Karpas-422 (cell line): ENCODE measurements around the gene AQP6. TPM values are rescaled to one million over a fixed set of nuclear protein-coding genes. Genes with fewer than 3 reads are reported as not detected.
A peak's percentile ranks its signal among the peaks of the same experiment; 100 is the strongest.

Experiments
- DNase-seq: peaks from one replicate; pipeline ENCODE4 v3.0.0-alpha.2; 2015
- H2AFZ ChIP-seq: fragments of 200-600 bp; sonication (generic); 2 replicates; pipeline ENCODE4 v1.6.1; 2014; ENCODE audit warnings: antibody characterized with exemption, low read length, mixed read lengths
- H3K27ac ChIP-seq: fragments of 200-600 bp; sonication (generic); 2 replicates; pipeline ENCODE4 v1.5.1; 2014; ENCODE audit warnings: mild to moderate bottlenecking, low read length, moderate library complexity
- H3K27me3 ChIP-seq: fragments of 200-600 bp; sonication (generic); 2 replicates; pipeline ENCODE4 v1.6.1; 2014; ENCODE audit warnings: low read length, mixed read lengths
- H3K36me3 ChIP-seq: fragments of 200-600 bp; sonication (generic); 2 replicates; pipeline ENCODE4 v1.6.1; 2014; ENCODE audit warnings: low read length, mixed read lengths; ENCODE audit not compliant: insufficient read depth
- H3K4me1 ChIP-seq: fragments of 200-600 bp; sonication (generic); 2 replicates; pipeline ENCODE4 v1.6.1; 2014; ENCODE audit warnings: mild to moderate bottlenecking, low read length, mixed read lengths
- H3K4me2 ChIP-seq: fragments of 200-600 bp; sonication (generic); 2 replicates; pipeline ENCODE4 v1.6.1; 2014; ENCODE audit warnings: low read length, low read depth, mild to moderate bottlenecking; ENCODE audit not compliant: poor library complexity, severe bottlenecking
- H3K4me3 ChIP-seq: fragments of 200-600 bp; sonication (generic); 2 replicates; pipeline ENCODE4 v1.5.1; 2014; ENCODE audit warnings: mild to moderate bottlenecking, antibody characterized with exemption, low read length, mixed read lengths
- H3K79me2 ChIP-seq: fragments of 200-600 bp; sonication (generic); 2 replicates; pipeline ENCODE4 v1.6.1; 2014; ENCODE audit warnings: mild to moderate bottlenecking, low read length, mixed read lengths
- H3K9ac ChIP-seq: fragments of 200-600 bp; sonication (generic); 2 replicates; pipeline ENCODE4 v1.6.0; 2014; ENCODE audit warnings: low read length
- H3K9me2 ChIP-seq: fragments of 200-600 bp; sonication (generic), shearing (Covaris generic); replicated peaks from 2 replicates; pipeline ENCODE4 v1.6.0; 2014; ENCODE audit warnings: mild to moderate bottlenecking, low read length, moderate library complexity; ENCODE audit not compliant: insufficient read depth
- H3K9me3 ChIP-seq: fragments of 300-700, 200-600 bp; sonication (generic); 2 replicates; pipeline ENCODE4 v1.6.1; 2014; ENCODE audit warnings: low read length, mixed read lengths
- H4K20me1 ChIP-seq: fragments of 200-600 bp; sonication (generic); 2 replicates; pipeline ENCODE4 v1.6.1; 2014; ENCODE audit warnings: mild to moderate bottlenecking, antibody characterized with exemption, low read length, low read depth; ENCODE audit not compliant: insufficient read depth
- total RNA-seq: library from RNA; depleted of rRNA; stranded (reverse); fragments of >200 nt; shearing (Covaris generic); gene quantifications from 2 replicates; pipeline ENCODE4 v1.2.3, GENCODE V29; 2014; ENCODE audit warnings: low replicate concordance

AQP6 gene
- total RNA-seq, 1 experiment from 2014 or later: 0.04 TPM

GRCh38 chr12:49939707-49940106 lies 33.0 kb upstream of the AQP6 start:
- Histone ChIP-seq H4K20me1 (no peaks in the 10 kb centered on the region), H3K9me2 (no peaks in the 10 kb centered on the region), H3K9me3 (no peaks in the 10 kb centered on the region), H3K36me3 (no peaks in the 10 kb centered on the region), H2AFZ (no peak overlapping the region), H3K9ac (no peak overlapping the region), H3K27me3 (no peaks in the 10 kb centered on the region), H3K4me3 (no peak overlapping the region), H3K4me1 (peaks cover 73% of the 10 kb centered on the region), H3K4me2 (no peak overlapping the region), H3K27ac (peak overlapping the region; percentile 48), H3K79me2 (no peaks in the 10 kb centered on the region)
- no peak for DNase-seq

GRCh38 chr12:49941556-49942511 lies 30.9 kb upstream of the AQP6 start:
- H3K9ac ChIP-seq: peak overlapping the region; percentile 87
- H3K9me3 ChIP-seq: no peaks in the 10 kb centered on the region
- H3K4me1 ChIP-seq: peaks cover 93% of the 10 kb centered on the region
- no peaks in the 10 kb centered on the region for H3K79me2 ChIP-seq
- peak; percentile 97 for DNase-seq
- H4K20me1 ChIP-seq: no peaks in the 10 kb centered on the region
- no peaks in the 10 kb centered on the region for H3K9me2 ChIP-seq
- peak overlapping the region; percentile 81 for H3K4me2 ChIP-seq
- no peaks in the 10 kb centered on the region for H3K36me3 ChIP-seq
- H3K4me3 ChIP-seq: peak overlapping the region; percentile 67
- H3K27me3 ChIP-seq: no peaks in the 10 kb centered on the region
- H3K27ac ChIP-seq: peak overlapping the region; percentile 99
- H2AFZ ChIP-seq: no peak overlapping the region

DNA sequence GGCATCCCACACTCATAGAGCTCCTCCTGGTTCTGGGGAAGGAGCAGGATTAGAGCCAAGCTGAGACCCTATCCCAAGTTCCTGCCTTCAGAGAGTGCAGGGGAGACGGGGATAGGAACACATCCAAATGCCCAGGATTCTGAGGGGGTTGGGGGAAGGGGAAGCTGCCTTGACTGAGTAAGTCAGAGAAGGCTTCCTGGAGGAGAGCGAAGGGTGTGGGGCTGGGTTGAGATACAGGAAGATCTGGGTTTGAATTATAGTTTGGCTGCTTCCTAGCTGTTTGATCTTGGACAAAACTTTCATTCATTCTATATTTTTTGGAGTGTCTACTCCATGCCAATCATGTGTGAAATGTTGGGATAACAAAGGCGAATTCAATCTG lies 30.2 kb upstream of the AQP6 start:
- peak overlapping the region; percentile 67 for H3K4me3 ChIP-seq
- H3K79me2 ChIP-seq: no peaks in the 10 kb centered on the region
- H3K9ac ChIP-seq: peak overlapping the region; percentile 87
- peak overlapping the region; percentile 81 for H3K4me2 ChIP-seq
- H3K9me3 ChIP-seq: no peaks in the 10 kb centered on the region
- peaks cover 97% of the 10 kb centered on the region for H3K4me1 ChIP-seq
- H3K27me3 ChIP-seq: no peaks in the 10 kb centered on the region
- no peaks in the 10 kb centered on the region for H3K9me2 ChIP-seq
- no peaks in the 10 kb centered on the region for H4K20me1 ChIP-seq
- peak overlapping the region; percentile 99 for H3K27ac ChIP-seq
- H3K36me3 ChIP-seq: no peaks in the 10 kb centered on the region
- no peak overlapping the region for H2AFZ ChIP-seq
- peak; percentile 86 for DNase-seq

GRCh38 chr12:49942921-49943624 lies 29.7 kb upstream of the AQP6 start:
- H3K36me3 ChIP-seq: no peaks in the 10 kb centered on the region
- H3K27me3 ChIP-seq: no peaks in the 10 kb centered on the region
- peak overlapping the region; percentile 67 for H3K4me3 ChIP-seq
- no peaks in the 10 kb centered on the region for H3K9me2 ChIP-seq
- H2AFZ ChIP-seq: no peak overlapping the region
- H3K79me2 ChIP-seq: no peaks in the 10 kb centered on the region
- H3K27ac ChIP-seq: peak overlapping the region; percentile 99
- peak; percentile 94 for DNase-seq
- H4K20me1 ChIP-seq: no peaks in the 10 kb centered on the region
- H3K9me3 ChIP-seq: no peaks in the 10 kb centered on the region
- H3K4me2 ChIP-seq: peak overlapping the region; percentile 81
- peak overlapping the region; percentile 87 for H3K9ac ChIP-seq
- H3K4me1 ChIP-seq: peaks cover 97% of the 10 kb centered on the region

DNA sequence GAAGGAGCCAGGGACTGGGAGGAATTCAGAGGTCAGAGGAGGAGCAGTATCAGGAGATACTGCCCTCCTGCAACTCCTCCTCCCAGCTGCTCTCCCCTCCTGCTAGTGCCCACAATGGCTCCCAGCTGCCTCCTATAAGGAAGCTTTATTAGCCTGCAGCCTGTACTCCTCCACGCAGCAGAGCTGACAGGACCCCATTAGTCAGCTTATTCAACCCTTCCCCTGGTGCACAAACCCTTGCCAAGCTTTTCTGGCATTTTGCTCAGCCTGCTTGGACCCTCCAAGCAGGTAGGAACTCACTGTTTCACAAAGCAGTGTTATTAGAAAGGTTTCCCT lies 29.2 kb upstream of the AQP6 start:
- Histone ChIP-seq H3K9me3 (no peaks in the 10 kb centered on the region), H4K20me1 (no peaks in the 10 kb centered on the region), H3K4me1 (peaks cover 97% of the 10 kb centered on the region), H3K9ac (peak overlapping the region; percentile 87), H3K9me2 (no peaks in the 10 kb centered on the region), H3K27me3 (no peaks in the 10 kb centered on the region), H3K36me3 (no peaks in the 10 kb centered on the region), H3K27ac (peak overlapping the region; percentile 99), H3K4me2 (peak overlapping the region; percentile 81), H2AFZ (no peak overlapping the region), H3K79me2 (no peaks in the 10 kb centered on the region), H3K4me3 (peak overlapping the region; percentile 67)
- peak; percentile 58 for DNase-seq

GRCh38 chr12:49944046-49944445 lies 28.7 kb upstream of the AQP6 start:
- no peaks in the 10 kb centered on the region for H3K27me3 ChIP-seq
- peak overlapping the region; percentile 87 for H3K9ac ChIP-seq
- H3K79me2 ChIP-seq: no peaks in the 10 kb centered on the region
- H3K4me2 ChIP-seq: peak overlapping the region; percentile 81
- peaks cover 100% of the 10 kb centered on the region for H3K4me1 ChIP-seq
- H2AFZ ChIP-seq: no peak overlapping the region
- H3K36me3 ChIP-seq: no peaks in the 10 kb centered on the region
- peak overlapping the region; percentile 99 for H3K27ac ChIP-seq
- H4K20me1 ChIP-seq: no peaks in the 10 kb centered on the region
- peak overlapping the region; percentile 67 for H3K4me3 ChIP-seq
- peak; percentile 65 for DNase-seq
- no peaks in the 10 kb centered on the region for H3K9me3 ChIP-seq
- no peaks in the 10 kb centered on the region for H3K9me2 ChIP-seq

GRCh38 chr12:49944718-49945117 lies 28.0 kb upstream of the AQP6 start:
- no peaks in the 10 kb centered on the region for H4K20me1 ChIP-seq
- peak overlapping the region; percentile 87 for H3K9ac ChIP-seq
- no peaks in the 10 kb centered on the region for H3K79me2 ChIP-seq
- peak; percentile 57 for DNase-seq
- H3K27ac ChIP-seq: peak overlapping the region; percentile 99
- no peaks in the 10 kb centered on the region for H3K36me3 ChIP-seq
- peak overlapping the region; percentile 67 for H3K4me3 ChIP-seq
- H2AFZ ChIP-seq: no peak overlapping the region
- peaks cover 100% of the 10 kb centered on the region for H3K4me1 ChIP-seq
- H3K9me2 ChIP-seq: no peaks in the 10 kb centered on the region
- H3K27me3 ChIP-seq: no peaks in the 10 kb centered on the region
- no peaks in the 10 kb centered on the region for H3K9me3 ChIP-seq
- H3K4me2 ChIP-seq: peak overlapping the region; percentile 81

DNA sequence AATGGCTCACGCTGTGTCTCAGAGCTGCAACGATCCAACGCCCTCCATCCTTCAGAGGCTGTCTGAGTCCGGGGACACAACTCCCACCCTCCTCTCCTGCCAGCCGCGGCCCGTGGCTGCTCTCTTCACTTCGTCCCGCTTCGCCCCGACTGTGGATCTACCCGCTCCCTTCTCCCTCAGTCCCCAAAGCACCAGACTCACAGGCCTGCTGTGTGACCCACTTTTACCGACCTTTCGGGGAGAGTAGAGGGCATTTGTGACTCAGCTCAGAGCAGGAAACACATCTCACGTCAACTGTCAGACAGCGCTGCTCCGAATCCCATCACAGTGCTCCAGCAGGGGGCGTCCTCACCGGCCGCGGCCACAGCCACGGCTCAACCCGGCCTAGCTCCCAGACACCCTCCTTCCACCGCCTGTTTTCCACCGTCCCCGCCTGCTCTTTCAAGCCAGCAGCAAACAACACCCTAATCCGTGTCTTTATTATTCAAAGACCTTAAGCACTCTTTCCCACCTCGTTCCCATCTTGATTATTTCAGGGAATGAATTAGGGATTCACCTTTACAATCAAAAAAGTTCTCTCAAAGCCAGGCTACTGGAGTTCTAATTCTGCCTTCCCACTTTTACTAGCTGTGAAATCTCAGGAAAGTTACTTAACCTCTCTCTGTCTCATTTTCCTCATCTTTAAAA lies 27.2 kb upstream of the AQP6 start:
- Histone ChIP-seq H3K9me2 (no peaks in the 10 kb centered on the region), H3K9ac (peak overlapping the region; percentile 87), H3K9me3 (no peaks in the 10 kb centered on the region), H3K27ac (peak overlapping the region; percentile 99), H3K36me3 (no peaks in the 10 kb centered on the region), H3K4me1 (peaks cover 100% of the 10 kb centered on the region), H2AFZ (no peak overlapping the region), H3K27me3 (no peaks in the 10 kb centered on the region), H4K20me1 (no peaks in the 10 kb centered on the region), H3K79me2 (no peaks in the 10 kb centered on the region), H3K4me2 (peak overlapping the region; percentile 81), H3K4me3 (peak overlapping the region; percentile 67)
- DNase-seq: peak; percentile 96
